Central memory CD8-positive, alpha-beta T cell (primary cell): ENCODE results near the gene DTX1.
A peak's percentile ranks its signal among the peaks of the same experiment; 100 is the strongest.
"Not testable (repeated sequence)": the region's sequence is repeated elsewhere in the genome, so short reads cannot be mapped to it uniquely, and the experiment has no call there.

Experiments
- ATAC-seq: fragments of 150-1000 bp; cut with Tn5 transposase; replicated peaks from 2 replicates; pipeline ENCODE4 v1.10.0; 2022; ENCODE audit warnings: mild to moderate bottlenecking, moderate FRiP score, moderate number of reproducible peaks; ENCODE audit not compliant: poor library complexity, severe bottlenecking; ENCODE audit errors: extremely low read depth
- DNase-seq, 2 donors: peaks; one replicate each; pipeline ENCODE4 v3.0.0; 2021; ENCODE audit warnings: low spot score in 2 of 2
- H3K27ac Mint-ChIP-seq: one replicate; pipeline ENCODE4 v1.8.0; 2022; ENCODE audit warnings: low read depth, mild to moderate bottlenecking, moderate library complexity, mixed read lengths
- H3K27me3 Mint-ChIP-seq: one replicate; pipeline ENCODE4 v1.8.0; 2022; ENCODE audit warnings: mixed read lengths
- H3K36me3 Mint-ChIP-seq: one replicate; pipeline ENCODE4 v1.8.0; 2022; ENCODE audit warnings: mild to moderate bottlenecking, moderate library complexity, mixed read lengths; ENCODE audit not compliant: insufficient read depth
- H3K4me1 Mint-ChIP-seq: one replicate; pipeline ENCODE4 v1.8.0; 2022; ENCODE audit warnings: mixed read lengths
- H3K4me3 Mint-ChIP-seq: one replicate; pipeline ENCODE4 v1.8.0; 2022; ENCODE audit warnings: mild to moderate bottlenecking, moderate library complexity, mixed read lengths
- H3K9me3 Mint-ChIP-seq: one replicate; pipeline ENCODE4 v1.8.0; 2022; ENCODE audit warnings: mixed read lengths

The DTX1 gene

GRCh38 chr12:113108308-113108707 lies 51.8 kb downstream of the DTX1 start:
- DNase-seq = no peak
- Mint-ChIP-seq H3K4me3 (no peak overlapping the region), H3K27ac (no peak overlapping the region), H3K36me3 (peaks cover 6% of the 10 kb centered on the region), H3K9me3 (no peaks in the 10 kb centered on the region), H3K4me1 (peaks cover 29% of the 10 kb centered on the region), H3K27me3 (no peaks in the 10 kb centered on the region)
- no peak for ATAC-seq

- Mint-ChIP-seq H3K9me3 (no peaks in the 10 kb centered on the region), H3K4me1 (peaks cover 21% of the 10 kb centered on the region)
These were observed 52.8 kb downstream of the DTX1 start for GRCh38 chr12:113109360-113109759.

GRCh38 chr12:113109872-113110599 lies 53.5 kb downstream of the DTX1 start:
- Mint-ChIP-seq H3K36me3 (peaks cover 2% of the 10 kb centered on the region), H3K4me1 (peaks cover 21% of the 10 kb centered on the region), H3K27ac (peak overlapping the region; percentile 5), H3K4me3 (no peak overlapping the region), H3K27me3 (no peaks in the 10 kb centered on the region), H3K9me3 (no peaks in the 10 kb centered on the region)
- DNase-seq (no peak), ATAC-seq (peak; percentile 88)

More at GRCh38 chr12:113109360-113109759, 52.8 kb downstream of the DTX1 start:
- peaks cover 2% of the 10 kb centered on the region for H3K36me3 Mint-ChIP-seq
- peak overlapping the region; percentile 5 for H3K27ac Mint-ChIP-seq
- ATAC-seq (no peak), DNase-seq (no peak)
- H3K27me3 Mint-ChIP-seq = no peaks in the 10 kb centered on the region
- H3K4me3 Mint-ChIP-seq = no peak overlapping the region

GRCh38 chr12:113111247-113111646 lies 54.7 kb downstream of the DTX1 start:
- Mint-ChIP-seq H3K9me3 (no peaks in the 10 kb centered on the region), H3K36me3 (peaks cover 2% of the 10 kb centered on the region), H3K4me1 (peaks cover 21% of the 10 kb centered on the region), H3K27ac (no peak overlapping the region), H3K4me3 (no peak overlapping the region), H3K27me3 (no peaks in the 10 kb centered on the region)
- DNase-seq = no peak
- ATAC-seq = no peak

- Mint-ChIP-seq H3K27ac (no peak overlapping the region), H3K36me3 (peaks cover 2% of the 10 kb centered on the region), H3K27me3 (no peaks in the 10 kb centered on the region), H3K4me1 (peaks cover 21% of the 10 kb centered on the region), H3K9me3 (no peaks in the 10 kb centered on the region), H3K4me3 (no peak overlapping the region)
- DNase-seq = no peak
- no peak for ATAC-seq
These were observed 55.7 kb downstream of the DTX1 start for GRCh38 chr12:113112043-113112899.

- ATAC-seq = no peak
- H3K9me3 Mint-ChIP-seq = no peaks in the 10 kb centered on the region
- peaks cover 2% of the 10 kb centered on the region for H3K36me3 Mint-ChIP-seq
- peaks cover 21% of the 10 kb centered on the region for H3K4me1 Mint-ChIP-seq
- H3K4me3 Mint-ChIP-seq = no peak overlapping the region
- no peak for DNase-seq
- no peaks in the 10 kb centered on the region for H3K27me3 Mint-ChIP-seq
- no peak overlapping the region for H3K27ac Mint-ChIP-seq
These were observed 56.9 kb downstream of the DTX1 start for GRCh38 chr12:113113397-113113796.

- H3K4me1 Mint-ChIP-seq = peaks cover 15% of the 10 kb centered on the region
- H3K4me3 Mint-ChIP-seq = no peak overlapping the region
- ATAC-seq (no peak), DNase-seq (no peak)
- no peaks in the 10 kb centered on the region for H3K27me3 Mint-ChIP-seq
- no peak overlapping the region for H3K27ac Mint-ChIP-seq
- no peaks in the 10 kb centered on the region for H3K9me3 Mint-ChIP-seq
- no peaks in the 10 kb centered on the region for H3K36me3 Mint-ChIP-seq
These were observed 58.1 kb downstream of the DTX1 start for GRCh38 chr12:113114447-113115178.

GRCh38 chr12:113115455-113116126 lies 59.1 kb downstream of the DTX1 start:
- H3K27me3 Mint-ChIP-seq = peaks cover 9% of the 10 kb centered on the region
- no peaks in the 10 kb centered on the region for H3K36me3 Mint-ChIP-seq
- no peak overlapping the region for H3K27ac Mint-ChIP-seq
- no peak overlapping the region for H3K4me3 Mint-ChIP-seq
- no peak for DNase-seq
- H3K4me1 Mint-ChIP-seq = peaks cover 5% of the 10 kb centered on the region
- no peak for ATAC-seq
- H3K9me3 Mint-ChIP-seq = no peaks in the 10 kb centered on the region

- no peak for DNase-seq
- H3K9me3 Mint-ChIP-seq = no peaks in the 10 kb centered on the region
- no peak overlapping the region for H3K4me3 Mint-ChIP-seq
- ATAC-seq = no peak
- H3K27ac Mint-ChIP-seq = no peak overlapping the region
- no peaks in the 10 kb centered on the region for H3K4me1 Mint-ChIP-seq
- no peaks in the 10 kb centered on the region for H3K36me3 Mint-ChIP-seq
- H3K27me3 Mint-ChIP-seq = peaks cover 12% of the 10 kb centered on the region
These were observed 60.3 kb downstream of the DTX1 start for GRCh38 chr12:113116875-113117274.

- H3K9me3 Mint-ChIP-seq, H3K27ac Mint-ChIP-seq, ATAC-seq, H3K36me3 Mint-ChIP-seq, H3K4me3 Mint-ChIP-seq, DNase-seq, H3K4me1 Mint-ChIP-seq: not testable (repeated sequence)
- H3K27me3 Mint-ChIP-seq = peaks cover 18% of the 10 kb centered on the region
These were observed 61.2 kb downstream of the DTX1 start for GRCh38 chr12:113117684-113118083.

- no peak overlapping the region for H3K4me3 Mint-ChIP-seq
- ATAC-seq (no peak), DNase-seq (no peak)
- no peaks in the 10 kb centered on the region for H3K4me1 Mint-ChIP-seq
- H3K36me3 Mint-ChIP-seq = no peaks in the 10 kb centered on the region
- peaks cover 23% of the 10 kb centered on the region for H3K27me3 Mint-ChIP-seq
- no peak overlapping the region for H3K27ac Mint-ChIP-seq
- H3K9me3 Mint-ChIP-seq = peaks cover 6% of the 10 kb centered on the region
These were observed 61.6 kb downstream of the DTX1 start for GRCh38 chr12:113118142-113118541.

- no peak overlapping the region for H3K4me3 Mint-ChIP-seq
- H3K27ac Mint-ChIP-seq = no peak overlapping the region
- H3K4me1 Mint-ChIP-seq = no peaks in the 10 kb centered on the region
- ATAC-seq = no peak
- DNase-seq = no peak
- peaks cover 24% of the 10 kb centered on the region for H3K27me3 Mint-ChIP-seq
- peaks cover 9% of the 10 kb centered on the region for H3K9me3 Mint-ChIP-seq
- H3K36me3 Mint-ChIP-seq = no peaks in the 10 kb centered on the region
These were observed 63.6 kb downstream of the DTX1 start for GRCh38 chr12:113119980-113120669.
